Hematopoietic multipotent progenitor cell (in vitro differentiated cells): ENCODE results near the gene WDR33. TPM values are rescaled to one million over a fixed set of nuclear protein-coding genes. Genes with fewer than 3 reads are reported as not detected.

Source experiments
- DNase-seq, 3 donors: peaks; one replicate each; pipeline ENCODE4 v3.0.0-alpha.2; 2011 to 2015; ENCODE audit warnings: low read depth in 2 of 3, low spot score in 2 of 3
- small RNA-seq: library from RNA; depleted of rRNA; stranded (forward); fragments of <200 nt; gene quantifications from one replicate; pipeline ENCODE3, GENCODE V24; 2012
- total RNA-seq: library from RNA; depleted of rRNA; stranded (reverse); fragments of >200 nt; gene quantifications from one replicate; pipeline ENCODE4 v1.2.3, GENCODE V29; 2012

The WDR33 gene
- total RNA-seq, 1 donor: 26.9 TPM

DNA sequence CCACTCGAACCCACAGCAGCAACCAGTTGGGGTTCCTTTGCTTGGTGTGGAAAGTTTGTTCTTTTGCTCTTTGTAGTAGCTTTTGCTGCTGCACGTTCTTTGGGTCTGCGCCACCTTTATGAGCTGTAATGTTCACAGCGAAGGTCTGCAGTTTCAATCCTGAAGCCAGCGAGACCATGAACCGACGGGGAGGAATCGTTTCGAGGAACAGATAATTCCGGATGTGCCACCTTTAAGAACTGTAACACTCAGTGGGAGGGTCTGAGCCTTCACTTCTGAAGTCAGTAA, 150.7 kb downstream of the WDR33 start:
- DNase-seq: no peak

DNA sequence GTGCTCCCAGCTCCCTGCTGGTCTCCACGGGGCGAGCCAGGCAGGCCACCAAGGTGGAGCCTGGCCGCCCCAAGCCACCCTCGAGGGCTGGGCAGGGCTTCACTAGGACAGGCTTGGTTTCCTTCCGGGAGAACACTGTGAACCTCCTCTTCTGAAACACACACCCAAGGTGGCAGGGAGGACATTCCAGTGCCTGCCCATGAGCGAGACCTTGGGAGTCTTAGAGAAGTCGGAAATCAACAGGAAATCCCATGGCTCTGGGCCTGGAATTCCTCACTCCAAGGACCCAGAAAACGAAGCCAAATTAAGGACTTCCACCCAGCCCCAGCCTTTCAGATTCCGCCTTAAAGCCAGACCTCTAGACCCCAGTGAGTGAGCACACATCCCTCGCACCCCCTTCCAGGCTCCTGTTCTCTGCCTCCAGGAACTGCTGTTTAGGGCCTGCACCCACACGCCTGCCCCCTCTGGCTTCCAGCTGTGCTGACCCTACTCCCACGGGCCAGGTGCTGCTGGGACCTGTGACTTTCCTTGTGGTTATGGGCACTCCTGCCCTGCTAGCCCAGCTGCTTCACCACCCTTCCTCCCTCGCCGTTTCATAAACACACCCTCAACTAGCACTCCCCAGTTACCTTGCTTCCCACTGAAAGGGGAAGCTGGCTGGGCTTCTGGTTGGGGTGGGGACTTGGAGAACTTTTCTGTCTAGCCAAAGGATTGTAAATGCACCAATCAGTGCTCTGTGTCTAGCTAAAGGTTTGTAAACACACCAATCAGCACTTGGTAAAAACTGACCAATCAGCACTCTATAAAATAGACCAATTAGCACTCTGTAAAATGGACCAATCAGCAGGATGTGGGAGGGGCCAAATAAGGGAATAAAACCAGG, 151.3 kb downstream of the WDR33 start:
- DNase-seq: peak in 1 of 3 donors; percentile 62

DNA sequence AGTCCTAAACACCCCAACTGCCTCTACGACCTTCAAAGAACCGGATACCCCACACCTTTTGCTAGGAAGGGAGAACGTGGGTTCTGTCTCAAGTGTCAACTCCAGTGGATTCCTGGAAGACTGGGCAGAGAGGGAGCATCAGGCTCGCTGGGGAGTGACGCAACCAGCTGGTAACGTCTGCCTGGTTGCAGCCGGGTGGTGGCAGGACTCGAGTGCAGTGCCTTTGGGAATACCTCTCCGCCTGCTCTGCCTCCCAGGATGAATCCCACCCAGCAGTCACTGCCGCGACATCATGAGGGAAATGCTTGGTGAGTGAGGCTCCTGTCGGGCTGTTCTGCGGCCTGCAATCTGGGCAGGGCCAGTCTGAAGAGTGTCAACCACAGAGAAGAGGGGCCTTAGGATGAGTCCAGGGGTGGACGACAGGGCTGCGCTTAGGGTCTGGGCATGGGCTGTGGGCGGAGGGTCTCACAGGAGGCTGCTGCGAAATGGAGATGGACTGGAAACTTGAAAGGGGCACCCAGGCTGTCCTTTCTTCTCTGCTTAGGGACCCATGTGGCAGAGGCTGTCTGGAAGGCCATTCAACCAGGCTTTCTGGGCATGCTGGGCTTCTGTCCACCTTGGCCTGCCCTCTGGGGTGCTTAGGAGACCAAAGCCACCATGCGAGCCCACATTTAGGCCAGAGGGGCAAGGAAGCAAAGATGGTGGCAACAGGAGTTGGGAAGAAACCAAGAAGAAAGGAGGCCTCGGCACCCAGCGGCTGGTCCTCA, 152.1 kb downstream of the WDR33 start:
- DNase-seq: no peak

DNA sequence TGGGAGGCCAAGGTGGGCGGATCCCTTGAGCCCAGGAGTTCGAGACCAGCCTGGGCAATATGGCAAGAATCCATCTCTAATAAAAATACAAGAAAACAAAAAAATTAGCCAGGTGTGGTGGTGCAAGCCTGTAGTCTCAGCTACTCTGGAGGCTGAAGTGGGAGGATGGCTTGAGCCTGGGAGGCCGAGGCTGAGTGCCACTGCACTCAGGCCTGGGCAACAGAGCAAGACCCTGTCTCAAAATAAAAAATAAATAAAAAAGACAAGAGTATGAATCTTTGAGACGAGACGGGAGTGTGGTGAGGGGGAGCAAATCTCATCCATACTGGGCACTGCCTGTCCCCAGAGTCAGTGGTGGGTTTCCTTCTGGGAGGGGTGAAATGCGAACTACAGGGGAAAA, 152.8 kb downstream of the WDR33 start:
- no peak for DNase-seq

DNA sequence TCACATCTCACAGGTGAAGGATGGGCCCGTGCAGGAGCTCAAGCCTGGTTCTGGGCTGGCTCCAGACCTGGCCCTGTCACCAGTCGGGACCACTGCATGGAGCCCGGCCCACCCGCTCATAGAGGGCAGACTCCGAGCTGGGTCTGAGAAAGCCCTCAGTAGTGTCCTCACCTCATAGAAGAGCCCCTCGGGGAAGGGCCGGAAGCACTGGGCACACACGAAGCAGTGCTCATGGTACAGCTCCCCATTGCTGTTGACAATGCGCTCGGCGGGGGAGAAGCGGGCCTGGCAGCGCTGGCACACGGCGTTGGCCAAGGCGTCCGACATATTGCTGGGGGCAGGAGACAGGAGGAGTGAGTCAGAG, 153.8 kb downstream of the WDR33 start:
- DNase-seq: no peak

DNA sequence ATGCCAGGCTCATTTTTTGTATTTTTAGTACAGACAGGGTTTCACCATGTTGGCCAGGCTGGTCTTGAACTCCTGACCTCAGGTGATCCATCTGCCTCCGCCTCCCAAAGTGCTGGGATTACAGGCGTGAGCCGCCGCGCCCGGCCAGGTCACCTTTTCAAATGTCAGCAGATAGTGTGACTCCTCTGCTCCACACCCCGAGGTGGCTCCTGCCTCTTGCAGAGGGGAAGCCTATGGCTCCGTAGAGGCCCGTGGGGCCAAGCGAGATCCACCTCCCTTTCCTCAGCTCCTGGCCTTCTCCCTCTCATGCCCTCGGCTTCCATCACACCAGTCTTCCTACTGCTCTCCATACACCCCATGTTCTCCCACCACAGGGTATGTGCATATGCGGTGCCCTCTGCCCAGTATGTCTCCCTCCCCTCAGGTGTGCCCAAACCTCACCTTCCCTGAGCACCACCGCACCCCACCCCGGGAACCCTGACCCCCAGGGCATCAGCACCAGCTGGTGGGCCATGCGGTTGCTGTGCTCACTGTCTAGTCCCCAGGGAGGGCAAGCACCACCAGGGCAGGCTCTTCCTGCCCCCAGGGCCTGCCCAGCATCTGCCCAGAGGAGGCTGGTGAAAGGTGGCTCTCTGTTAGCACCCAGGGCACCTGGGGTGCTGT, 154.3 kb downstream of the WDR33 start:
- no peak for DNase-seq

DNA sequence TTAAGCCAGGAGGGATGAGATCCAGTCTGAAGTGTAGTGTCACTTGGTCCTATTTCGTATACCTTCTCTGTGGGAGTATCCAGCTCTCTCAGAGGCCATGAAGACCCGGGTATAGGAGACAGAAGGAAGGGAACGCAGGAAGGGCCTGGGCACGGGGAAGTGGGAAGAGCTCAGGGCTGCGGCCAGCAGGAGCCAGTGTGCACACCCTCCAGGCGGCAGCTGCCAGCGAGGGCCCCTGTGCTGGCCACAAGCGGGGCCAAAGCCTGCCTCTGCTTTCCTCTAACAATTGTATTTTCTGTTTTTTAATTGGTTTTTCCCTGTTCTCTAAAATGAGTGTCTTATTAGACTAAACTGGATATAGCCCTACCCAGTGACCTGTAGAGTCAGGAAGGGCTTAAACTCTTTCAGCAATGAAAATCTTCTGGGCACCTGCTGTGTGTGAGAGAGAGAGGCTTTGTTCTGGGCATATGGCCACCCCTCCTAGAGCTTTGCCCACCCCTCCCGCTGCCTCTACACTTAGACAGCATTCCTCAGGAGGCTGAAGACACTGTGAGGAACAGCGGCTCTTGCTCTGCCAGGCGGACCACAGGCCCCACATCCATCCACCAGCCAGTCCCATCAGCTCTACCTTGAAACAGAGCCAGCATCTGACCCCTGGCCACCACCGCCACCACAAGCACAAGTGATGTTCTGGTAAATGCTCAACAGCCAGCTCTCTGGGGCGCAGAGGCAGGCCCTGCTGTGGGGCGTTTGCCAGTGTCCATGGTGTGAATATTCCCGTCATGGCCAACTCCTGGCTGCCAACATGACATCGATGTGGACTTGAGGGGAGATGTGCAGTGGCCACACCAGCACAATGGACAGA, 155.5 kb downstream of the WDR33 start:
- DNase-seq: no peak

DNA sequence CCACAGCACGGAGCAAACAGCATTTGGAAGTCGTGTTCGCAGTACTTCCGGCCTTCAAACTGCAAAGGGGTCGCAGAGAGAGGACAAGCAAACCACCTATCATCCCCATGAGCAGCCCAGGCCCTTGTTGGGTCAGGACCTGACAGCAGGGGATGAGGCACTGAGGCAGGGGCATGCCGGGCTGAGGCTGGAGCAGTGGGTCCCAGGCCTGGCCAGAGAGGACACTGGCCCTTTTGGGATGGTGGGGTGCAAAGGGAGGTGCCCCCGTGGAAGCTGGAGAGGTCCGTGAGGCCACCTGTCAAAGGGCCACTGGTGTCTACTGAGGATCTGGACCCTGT, 156.2 kb downstream of the WDR33 start:
- no peak for DNase-seq

DNA sequence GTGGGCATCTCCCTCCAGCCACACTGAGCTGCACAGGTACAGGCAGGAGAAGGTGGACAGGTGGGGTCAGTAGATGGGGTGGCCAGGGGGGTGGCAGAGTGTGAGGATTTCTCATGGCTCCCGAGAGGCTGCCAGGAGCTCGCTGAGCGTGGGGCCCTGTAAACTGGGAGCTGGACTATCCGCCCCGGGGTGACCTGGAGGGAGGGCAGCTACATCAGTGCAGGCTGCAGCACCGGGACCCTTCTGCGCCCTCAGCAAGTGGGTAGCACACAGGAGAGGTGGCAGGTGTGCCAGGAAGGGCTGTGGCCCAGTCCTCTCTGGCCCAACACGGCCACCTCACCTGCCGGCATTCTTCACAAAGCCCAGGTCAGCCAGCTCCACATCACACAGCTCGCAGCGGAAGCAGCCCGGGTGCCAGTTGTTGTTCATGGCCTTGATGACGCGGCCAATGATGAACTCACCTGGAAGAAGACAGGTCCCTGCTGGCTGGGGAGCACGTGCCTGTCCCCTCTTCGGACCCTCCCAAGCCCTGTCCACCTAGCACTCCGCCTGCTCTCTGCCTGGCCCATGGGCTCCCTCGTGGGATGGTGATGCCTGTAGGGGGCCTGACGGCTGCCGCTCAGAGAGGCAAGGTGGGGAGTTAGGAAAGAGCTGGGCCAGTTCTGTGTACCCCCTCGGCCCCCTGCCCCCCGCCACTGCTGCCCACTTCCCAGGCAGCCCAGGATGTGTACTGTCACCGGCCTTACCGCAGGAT, 156.7 kb downstream of the WDR33 start:
- DNase-seq: no peak

DNA sequence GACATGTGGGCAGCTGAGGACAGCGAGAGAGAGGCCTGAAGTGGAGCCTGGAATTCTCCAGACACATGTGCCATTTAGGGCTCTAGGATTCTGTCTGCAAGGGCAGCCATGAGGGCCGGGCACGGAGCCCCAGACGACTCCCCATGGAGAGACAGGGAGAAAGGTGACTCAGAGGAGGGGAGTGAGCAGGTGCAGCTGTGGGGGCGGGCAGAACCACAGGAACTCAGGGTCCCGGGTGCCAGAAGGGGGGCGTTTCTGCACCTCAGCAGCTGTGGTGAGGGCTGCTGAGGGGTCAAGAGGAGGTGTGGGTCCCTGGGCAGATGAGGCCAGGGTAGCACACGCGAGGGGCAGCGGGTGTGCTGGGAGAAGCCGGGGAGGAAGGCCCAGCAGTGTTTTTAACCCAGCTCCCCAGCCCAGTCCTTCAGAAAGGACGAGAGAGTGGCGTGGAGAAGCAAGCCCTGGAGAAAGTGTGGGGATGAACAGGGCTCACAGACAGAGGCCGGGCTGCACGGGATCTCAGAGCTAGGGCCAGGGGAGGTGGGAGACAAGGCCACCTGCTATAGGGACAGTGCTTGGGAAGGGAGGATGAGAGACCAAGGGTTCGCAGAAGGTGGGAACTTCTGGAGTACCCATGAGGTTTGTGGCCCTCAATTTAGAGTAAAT, 157.4 kb downstream of the WDR33 start:
- no peak for DNase-seq

DNA sequence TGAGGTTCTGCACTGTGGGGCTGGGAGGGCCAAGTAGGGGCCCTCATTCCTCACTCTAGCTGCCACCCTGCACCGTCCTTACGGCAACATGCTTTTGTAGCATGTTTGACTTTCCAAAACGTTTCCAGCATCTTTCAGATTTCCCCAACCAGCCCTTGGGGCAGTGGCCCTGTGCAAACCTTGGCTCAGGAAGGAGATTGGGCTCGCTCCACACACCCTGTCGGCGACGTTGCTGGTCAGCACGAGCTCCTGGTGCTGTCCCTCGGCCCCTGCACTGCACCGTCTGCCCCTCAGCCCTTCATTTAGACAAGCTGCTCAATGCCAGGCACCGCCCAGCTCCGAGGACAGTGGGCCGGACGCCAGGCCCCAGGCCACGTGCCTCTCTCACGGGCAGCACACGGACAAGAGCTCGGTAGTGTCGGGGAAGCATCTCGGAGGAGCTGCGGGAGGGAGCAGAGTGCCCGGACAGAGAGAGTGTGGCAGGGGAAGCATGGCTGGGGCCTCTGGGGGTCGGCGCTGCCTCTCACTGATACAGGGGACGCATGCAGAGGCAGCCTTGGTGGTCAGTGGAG, 158.1 kb downstream of the WDR33 start:
- DNase-seq: no peak

DNA sequence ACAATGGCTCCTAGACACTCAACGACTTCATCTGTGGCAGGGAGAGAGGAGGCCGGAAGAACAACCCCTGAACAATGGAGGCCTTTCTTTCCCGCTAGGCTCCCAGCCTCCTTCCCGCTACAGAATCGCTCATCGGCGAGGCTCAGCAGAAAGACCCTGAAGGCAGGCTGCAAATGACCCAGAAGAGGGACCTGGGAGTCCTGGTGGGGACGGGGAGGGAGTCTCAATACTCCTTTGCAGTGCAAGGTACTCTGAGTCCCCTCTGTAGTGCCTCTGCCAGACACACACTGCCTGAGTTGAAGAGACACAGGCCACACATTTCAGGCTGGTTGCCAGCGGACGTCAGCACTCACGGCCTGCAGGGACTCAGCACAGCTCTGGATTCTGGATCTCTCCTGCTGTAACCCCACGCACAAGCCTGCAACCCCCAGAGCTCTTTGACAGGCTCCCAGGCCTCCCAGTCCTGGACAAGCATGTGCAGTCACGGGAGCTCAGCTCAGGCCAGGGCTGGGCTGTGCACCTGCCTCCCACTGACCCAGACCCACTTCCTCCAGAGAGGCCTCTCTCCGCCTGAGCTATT, 158.9 kb downstream of the WDR33 start:
- DNase-seq: peak in 1 of 3 donors; percentile 52

DNA sequence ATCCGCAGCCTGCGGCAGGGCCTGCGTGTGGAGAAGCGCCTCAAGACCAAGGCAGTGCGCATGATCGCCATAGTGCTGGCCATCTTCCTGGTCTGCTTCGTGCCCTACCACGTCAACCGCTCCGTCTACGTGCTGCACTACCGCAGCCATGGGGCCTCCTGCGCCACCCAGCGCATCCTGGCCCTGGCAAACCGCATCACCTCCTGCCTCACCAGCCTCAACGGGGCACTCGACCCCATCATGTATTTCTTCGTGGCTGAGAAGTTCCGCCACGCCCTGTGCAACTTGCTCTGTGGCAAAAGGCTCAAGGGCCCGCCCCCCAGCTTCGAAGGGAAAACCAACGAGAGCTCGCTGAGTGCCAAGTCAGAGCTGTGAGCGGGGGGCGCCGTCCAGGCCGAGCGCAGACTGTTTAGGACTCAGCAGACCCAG, 159.6 kb downstream of the WDR33 start:
- no peak for DNase-seq

Small RNA genes lying within 50 kb of the gene (small RNA-seq; reads per million reads assigned to genes)
- gene RF00017: not detected
- not detected for gene RF00019
- gene RNU6-395P: not detected
- gene RNY4P7: 2.0 reads per million, percentile 67 among the genes with 10 or more reads in this experiment

Other genes with a start within 250 kb of the WDR33 start
- gene GPR17, start 165.0 kb downstream of the WDR33 start, total RNA-seq: not detected
- gene LIMS2, start 135.6 kb downstream of the WDR33 start, total RNA-seq: 0.27 TPM
- gene SFT2D3, start 109.7 kb downstream of the WDR33 start, total RNA-seq: 10.8 TPM
- 21.0 TPM for gene POLR2D, start 47.0 kb upstream of the WDR33 start, total RNA-seq
- gene AMMECR1L, start 74.8 kb upstream of the WDR33 start, total RNA-seq: 11.8 TPM
- gene SAP130, start 216.9 kb upstream of the WDR33 start, total RNA-seq: 19.1 TPM